HUES6 (cell line): Measurements from ENCODE around the gene HUWE1.

ENCODE experiments used
- H3K27ac ChIP-seq: 2 replicates; pipeline ENCODE4 v1.7.0; 2013; ENCODE audit warnings: low read depth, mild to moderate bottlenecking, low read length, inconsistent platforms
- H3K27me3 ChIP-seq: 2 replicates; pipeline ENCODE4 v1.6.1; 2013; ENCODE audit warnings: low read length; ENCODE audit not compliant: control insufficient read depth, insufficient read depth
- H3K36me3 ChIP-seq: 2 replicates; pipeline ENCODE4 v1.6.1; 2013; ENCODE audit warnings: low read length; ENCODE audit not compliant: control insufficient read depth, insufficient read depth
- H3K4me1 ChIP-seq: 2 replicates; pipeline ENCODE4 v1.6.1; 2013; ENCODE audit warnings: low read length; ENCODE audit not compliant: control insufficient read depth, insufficient read depth
- H3K4me3 ChIP-seq: 2 replicates; pipeline ENCODE4 v1.5.1; 2013; ENCODE audit warnings: low read depth, low read length
- H3K9ac ChIP-seq: one replicate; pipeline ENCODE4 v1.6.1; 2013; ENCODE audit warnings: mild to moderate bottlenecking, low read length
- H3K9me3 ChIP-seq: 2 replicates; pipeline ENCODE4 v1.6.1; 2013; ENCODE audit warnings: low read depth, low read length; ENCODE audit not compliant: control insufficient read depth, insufficient read depth

HUWE1 gene

DNA sequence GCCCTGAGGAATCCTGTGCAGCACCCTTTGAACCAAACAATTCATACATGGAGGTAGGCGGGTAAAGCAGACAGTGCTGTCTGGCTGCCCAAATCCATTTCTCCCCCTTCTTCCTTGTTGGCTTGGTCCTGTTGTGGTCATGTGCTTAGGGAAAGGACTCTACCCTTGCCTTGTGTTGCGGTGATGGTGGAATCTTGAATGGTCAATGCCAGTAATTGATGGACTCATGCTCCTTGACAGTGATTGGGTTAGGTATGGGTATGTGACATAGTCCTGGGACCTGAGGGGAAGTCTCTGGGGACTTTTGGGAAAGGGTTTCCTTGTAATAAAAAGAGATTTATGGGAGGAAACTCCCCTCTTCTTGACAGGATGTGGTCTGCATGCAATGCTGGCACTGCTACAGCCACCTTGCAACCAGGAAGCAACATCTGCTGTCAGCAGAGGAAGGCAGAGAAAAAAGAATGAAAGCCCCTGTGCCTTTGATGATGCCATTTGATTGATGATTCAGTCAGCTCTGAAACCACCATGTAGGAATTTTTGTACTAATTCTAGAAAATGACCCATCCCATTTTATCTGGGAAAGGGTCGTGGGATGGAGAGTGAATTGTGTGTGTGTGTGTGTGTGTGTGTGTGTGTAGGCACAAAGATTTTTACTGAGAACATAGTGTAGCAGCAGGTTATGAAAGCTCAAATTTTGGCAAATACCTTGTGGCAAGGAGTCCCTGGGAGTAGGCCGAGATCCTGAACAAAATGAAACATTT is 30.0 kb upstream of the HUWE1 start:
- Histone ChIP-seq H3K27ac (no peak overlapping the region), H3K4me1 (peaks cover 6% of the 10 kb centered on the region), H3K9ac (no peak overlapping the region), H3K36me3 (no peaks in the 10 kb centered on the region), H3K4me3 (no peak overlapping the region), H3K9me3 (peaks cover 19% of the 10 kb centered on the region; the same call in 1 of the 2 replicates), H3K27me3 (no peaks in the 10 kb centered on the region)

- H3K36me3 ChIP-seq, result no peaks in the 10 kb centered on the region
- H3K4me3 ChIP-seq, result no peak overlapping the region
- H3K9me3 ChIP-seq, result peaks cover 16% of the 10 kb centered on the region; the same call in 1 of the 2 replicates
- peaks cover 6% of the 10 kb centered on the region for H3K4me1 ChIP-seq
- no peak overlapping the region for H3K9ac ChIP-seq
- no peaks in the 10 kb centered on the region for H3K27me3 ChIP-seq
- no peak overlapping the region for H3K27ac ChIP-seq
Observed at GRCh38 chrX:53715346-53715924, 28.9 kb upstream of the HUWE1 start.

DNA sequence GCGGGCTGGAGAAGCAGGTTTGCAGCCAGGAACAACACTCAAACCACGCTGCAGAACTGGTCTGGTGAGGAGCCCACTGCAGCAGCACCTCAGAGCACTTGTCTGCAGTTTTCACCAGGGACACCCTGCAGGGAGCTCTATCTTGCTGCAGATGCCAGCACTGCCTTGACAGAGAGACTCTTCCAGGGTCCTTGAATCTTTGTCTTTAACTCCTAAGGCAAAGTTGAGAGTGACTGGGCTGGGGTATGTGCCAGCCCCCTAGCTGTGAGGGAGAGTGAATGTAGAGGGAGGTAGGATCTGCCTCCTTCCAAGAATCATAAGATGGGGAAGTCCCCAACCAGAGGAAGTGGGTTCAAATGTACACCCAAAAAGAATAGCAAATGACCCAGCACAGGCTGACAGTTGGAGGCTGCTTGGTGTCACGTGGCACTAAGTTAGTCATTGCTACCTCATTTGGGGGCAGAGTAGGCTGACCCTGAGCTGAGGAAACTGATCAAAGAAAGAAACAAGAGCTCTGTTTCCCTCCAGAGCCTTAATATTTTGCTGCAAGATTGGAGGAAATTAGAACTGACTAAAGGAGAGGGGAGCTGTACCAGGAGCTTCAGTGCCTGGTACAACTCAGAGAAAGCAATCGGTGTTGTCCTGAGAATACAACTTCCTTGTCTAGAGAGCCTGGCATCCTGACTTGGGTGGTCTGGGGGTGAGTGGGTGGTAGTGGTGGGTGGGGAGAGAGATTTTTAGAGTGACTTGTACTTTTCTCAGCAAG is 28.2 kb upstream of the HUWE1 start:
- H3K9me3 ChIP-seq, result peaks cover 11% of the 10 kb centered on the region; the same call in 1 of the 2 replicates
- H3K4me3 ChIP-seq, result no peak overlapping the region
- H3K27me3 ChIP-seq, result no peaks in the 10 kb centered on the region
- H3K36me3 ChIP-seq, result no peaks in the 10 kb centered on the region
- no peak overlapping the region for H3K27ac ChIP-seq
- peaks cover 6% of the 10 kb centered on the region for H3K4me1 ChIP-seq
- no peak overlapping the region for H3K9ac ChIP-seq

DNA sequence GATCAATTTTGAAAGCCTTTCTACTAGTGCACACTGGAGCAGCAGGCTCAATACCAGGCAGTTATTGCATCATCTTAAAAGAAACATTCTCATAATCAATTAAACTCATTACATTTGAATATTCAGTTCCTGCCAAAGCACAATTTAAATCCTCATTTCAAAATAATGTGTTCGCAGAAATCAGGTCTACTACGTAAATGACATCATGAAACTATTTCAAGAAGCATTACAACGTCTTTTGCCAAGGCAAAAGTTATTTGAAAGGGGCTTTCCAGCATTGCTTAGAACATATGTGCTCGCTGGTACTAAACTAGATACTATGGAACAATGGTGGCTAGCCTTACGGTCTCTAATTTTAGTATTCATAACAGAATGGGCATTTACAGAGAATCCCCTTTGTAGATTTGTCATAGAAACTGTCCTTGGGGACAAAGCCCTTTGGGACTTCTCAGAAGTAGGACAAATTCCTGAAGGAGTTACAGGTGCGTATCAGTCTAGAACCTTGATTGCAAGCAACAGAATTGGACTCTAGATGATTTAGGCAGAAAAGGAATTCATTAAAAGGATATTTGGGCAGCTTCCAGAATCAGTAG is 27.6 kb upstream of the HUWE1 start:
- H3K36me3 ChIP-seq, result no peaks in the 10 kb centered on the region
- H3K4me1 ChIP-seq, result peaks cover 6% of the 10 kb centered on the region
- no peak overlapping the region for H3K27ac ChIP-seq
- no peaks in the 10 kb centered on the region for H3K27me3 ChIP-seq
- no peak overlapping the region for H3K4me3 ChIP-seq
- H3K9me3 ChIP-seq, result peaks cover 9% of the 10 kb centered on the region; the same call in 1 of the 2 replicates
- no peak overlapping the region for H3K9ac ChIP-seq

GRCh38 chrX:53711436-53711835 is 24.9 kb upstream of the HUWE1 start:
- no peaks in the 10 kb centered on the region for H3K27me3 ChIP-seq
- H3K36me3 ChIP-seq, result no peaks in the 10 kb centered on the region
- no peak overlapping the region for H3K9ac ChIP-seq
- H3K4me1 ChIP-seq, result peaks cover 6% of the 10 kb centered on the region
- H3K9me3 ChIP-seq, result peaks cover 9% of the 10 kb centered on the region; the same call in 1 of the 2 replicates
- H3K27ac ChIP-seq, result no peak overlapping the region
- H3K4me3 ChIP-seq, result no peak overlapping the region

DNA sequence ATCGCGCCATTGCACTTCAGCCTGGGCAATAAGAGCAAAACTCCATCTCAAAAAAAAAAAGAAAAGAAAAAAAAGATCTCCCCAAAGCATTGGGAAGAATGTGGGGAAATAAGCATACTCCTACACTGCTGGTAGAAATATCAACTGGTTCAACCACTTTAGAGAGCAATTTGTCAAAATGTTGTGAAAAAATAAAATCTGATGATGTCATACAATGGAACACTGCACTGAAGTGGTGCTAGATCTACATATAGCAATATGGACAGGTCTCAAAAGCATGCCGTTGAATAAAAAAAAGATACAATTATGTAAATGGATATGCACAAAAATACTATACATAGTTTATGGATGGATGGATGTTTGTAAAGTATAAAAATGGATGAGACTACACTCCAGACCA is 18.3 kb upstream of the HUWE1 start:
- Histone ChIP-seq H3K9me3 (peaks cover 18% of the 10 kb centered on the region), H3K27ac (no peak overlapping the region), H3K9ac (no peak overlapping the region), H3K36me3 (no peaks in the 10 kb centered on the region), H3K27me3 (no peaks in the 10 kb centered on the region; the same call in 1 of the 2 replicates), H3K4me3 (no peak overlapping the region), H3K4me1 (no peaks in the 10 kb centered on the region)

DNA sequence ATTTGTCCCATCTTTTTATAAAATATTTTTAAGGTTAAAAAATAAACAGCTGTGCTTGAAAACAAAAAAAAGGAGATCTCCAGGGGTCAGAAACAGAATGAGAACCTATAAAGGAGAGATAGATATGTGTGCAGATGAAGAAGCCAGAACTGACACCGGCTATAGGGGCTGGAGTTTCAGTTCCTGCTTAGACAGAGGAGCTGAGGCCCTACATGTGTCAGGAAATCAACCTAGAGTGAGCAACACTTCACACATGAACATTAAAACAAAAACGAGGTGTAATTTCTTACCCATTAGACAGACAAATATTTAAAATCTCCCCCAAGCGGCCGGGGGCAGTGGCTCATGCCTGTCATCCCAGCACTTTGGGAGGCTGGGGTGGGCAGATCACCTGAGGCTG is 17.8 kb upstream of the HUWE1 start:
- Histone ChIP-seq H3K27ac (no peak overlapping the region), H3K9ac (no peak overlapping the region), H3K27me3 (no peaks in the 10 kb centered on the region; the same call in 1 of the 2 replicates), H3K9me3 (peaks cover 18% of the 10 kb centered on the region), H3K36me3 (no peaks in the 10 kb centered on the region), H3K4me3 (no peak overlapping the region), H3K4me1 (no peaks in the 10 kb centered on the region)

DNA sequence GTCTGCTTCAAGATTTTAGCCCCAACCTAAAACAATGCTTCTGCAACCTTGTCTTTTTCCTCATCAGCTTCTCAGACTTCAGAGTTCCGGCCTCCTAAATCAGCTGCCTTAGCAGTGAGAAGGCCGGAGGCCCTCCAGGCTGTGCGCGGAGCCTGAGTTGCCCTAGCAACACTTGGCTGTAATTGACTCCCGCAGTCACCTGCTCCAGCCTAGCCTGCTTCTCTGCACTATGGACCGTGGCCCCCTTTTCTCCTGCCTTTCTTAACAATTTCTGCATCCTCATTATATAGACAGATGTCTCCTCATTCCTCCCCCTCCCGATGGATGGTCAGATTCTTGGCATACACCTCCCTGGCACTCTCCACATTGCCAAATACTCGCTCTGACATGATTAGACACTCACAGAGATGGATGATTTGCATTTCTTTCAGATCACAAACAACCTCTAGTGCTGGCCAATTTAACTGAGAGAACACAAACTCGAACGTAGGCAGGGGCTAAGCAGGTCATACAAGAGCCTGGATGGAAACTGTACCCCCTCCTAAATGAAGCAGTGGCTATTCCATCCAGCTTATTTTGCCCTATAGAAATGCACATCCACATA is 9.5 kb upstream of the HUWE1 start:
- Histone ChIP-seq H3K27ac (no peak overlapping the region), H3K9me3 (peaks cover 2% of the 10 kb centered on the region; the same call in 1 of the 2 replicates), H3K4me1 (no peaks in the 10 kb centered on the region), H3K36me3 (no peaks in the 10 kb centered on the region), H3K9ac (no peak overlapping the region), H3K4me3 (no peak overlapping the region), H3K27me3 (no peaks in the 10 kb centered on the region)

DNA sequence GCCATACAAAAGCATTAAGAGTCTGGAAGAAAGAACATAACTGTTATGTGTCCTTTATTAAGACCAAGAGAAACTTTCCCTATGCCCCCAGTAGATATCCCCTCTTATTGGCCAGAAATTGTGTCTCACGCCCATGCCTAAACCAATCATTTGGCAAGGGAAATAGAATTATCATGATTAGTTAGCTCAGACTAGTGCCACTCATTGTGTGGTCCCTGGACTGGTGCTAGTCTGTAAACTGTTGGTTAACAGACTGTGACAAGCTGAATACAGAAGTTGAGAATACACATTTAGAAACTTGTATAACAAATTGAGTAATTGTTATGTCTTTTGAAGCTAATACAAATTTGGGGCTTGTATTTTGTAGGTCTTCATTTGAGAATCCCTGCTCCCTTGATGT is 8.1 kb upstream of the HUWE1 start:
- Histone ChIP-seq H3K4me1 (no peaks in the 10 kb centered on the region), H3K27ac (no peak overlapping the region), H3K9me3 (peaks cover 2% of the 10 kb centered on the region; the same call in 1 of the 2 replicates), H3K27me3 (no peaks in the 10 kb centered on the region), H3K9ac (no peak overlapping the region), H3K36me3 (no peaks in the 10 kb centered on the region), H3K4me3 (no peak overlapping the region)

GRCh38 chrX:53688300-53688699 is 1.8 kb upstream of the HUWE1 start:
- H3K4me1 ChIP-seq, result no peaks in the 10 kb centered on the region
- no peaks in the 10 kb centered on the region; the same call in 1 of the 2 replicates for H3K9me3 ChIP-seq
- H3K36me3 ChIP-seq, result no peaks in the 10 kb centered on the region
- H3K9ac ChIP-seq, result no peak overlapping the region
- no peaks in the 10 kb centered on the region; the same call in 1 of the 2 replicates for H3K27me3 ChIP-seq
- H3K27ac ChIP-seq, result no peak overlapping the region
- no peak overlapping the region for H3K4me3 ChIP-seq
